RWPE1 (cell line): ENCODE measurements around the gene F3.
A peak's percentile ranks its signal among the peaks of the same experiment; 100 is the strongest.

Experiments used
- CTCF ChIA-PET: fragments of 350-600 bp; sonication (Branson Sonifier 250); formaldehyde crosslinking; extraction: SDS; loops from one replicate; lab custom pipeline; 2021; lab: Yijun Ruan, JAX
- POLR2A ChIA-PET: fragments of 400-600 bp; formaldehyde crosslinking; extraction: SDS; loops from one replicate; lab custom pipeline; 2020; ENCODE audit warnings: antibody characterized with exemption; ENCODE audit not compliant: low non-redundant PET; lab: Yijun Ruan, JAX
- DNase-seq: peaks from one replicate; pipeline ENCODE4 v3.0.0; 2012; ENCODE audit warnings: low spot score
- H3K27ac ChIP-seq: fragments of 450-650 bp; 2 replicates; pipeline ENCODE4 v1.5.1; 2017
- TF ChIP-seq, protein P1 (sequence below): fragments of 450-650 bp; conservative IDR thresholded peaks from 2 replicates; pipeline ENCODE4 v1.5.1; 2017; ENCODE audit warnings: low read depth, mild to moderate bottlenecking

The F3 gene

DNA sequence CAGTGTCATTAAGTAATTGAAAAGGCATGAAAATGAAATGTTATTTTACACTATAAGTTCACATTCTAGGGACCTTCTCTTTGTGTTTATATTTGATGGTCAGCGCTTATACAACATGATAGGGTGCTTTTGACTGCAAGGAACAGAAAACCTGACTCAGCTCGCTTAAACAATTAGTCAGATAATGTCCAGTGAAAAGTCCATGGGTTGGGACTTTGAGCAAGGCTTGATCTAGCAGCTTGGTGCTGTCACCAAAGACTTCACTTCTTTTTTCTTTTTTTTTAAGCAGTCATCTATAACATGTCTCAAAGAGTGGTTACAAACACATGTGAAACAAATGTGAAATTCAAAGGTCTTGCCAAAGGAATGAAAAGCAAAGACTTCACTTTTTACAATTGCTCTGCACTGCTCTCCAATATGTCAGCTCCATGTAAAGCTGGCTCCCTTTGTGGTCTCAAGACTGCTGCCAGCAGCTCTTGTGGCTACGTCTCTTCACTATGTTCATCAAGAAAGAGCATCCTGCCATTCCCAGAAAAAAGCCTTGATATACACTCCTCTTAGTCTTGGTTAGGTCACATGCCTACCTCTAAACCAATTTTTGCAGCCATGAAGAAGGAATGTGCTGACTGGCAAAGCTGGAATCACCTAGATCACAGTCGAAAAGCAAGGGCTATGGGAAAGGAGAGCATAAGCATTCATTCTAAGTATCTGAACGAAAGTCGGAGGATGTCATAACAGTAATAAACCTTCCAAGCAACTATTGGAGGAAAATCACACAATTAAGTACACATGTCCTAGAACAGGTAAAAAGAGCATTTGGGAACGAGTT is 15.2 kb downstream of the F3 start:
- TF ChIP-seq, protein P1, sequence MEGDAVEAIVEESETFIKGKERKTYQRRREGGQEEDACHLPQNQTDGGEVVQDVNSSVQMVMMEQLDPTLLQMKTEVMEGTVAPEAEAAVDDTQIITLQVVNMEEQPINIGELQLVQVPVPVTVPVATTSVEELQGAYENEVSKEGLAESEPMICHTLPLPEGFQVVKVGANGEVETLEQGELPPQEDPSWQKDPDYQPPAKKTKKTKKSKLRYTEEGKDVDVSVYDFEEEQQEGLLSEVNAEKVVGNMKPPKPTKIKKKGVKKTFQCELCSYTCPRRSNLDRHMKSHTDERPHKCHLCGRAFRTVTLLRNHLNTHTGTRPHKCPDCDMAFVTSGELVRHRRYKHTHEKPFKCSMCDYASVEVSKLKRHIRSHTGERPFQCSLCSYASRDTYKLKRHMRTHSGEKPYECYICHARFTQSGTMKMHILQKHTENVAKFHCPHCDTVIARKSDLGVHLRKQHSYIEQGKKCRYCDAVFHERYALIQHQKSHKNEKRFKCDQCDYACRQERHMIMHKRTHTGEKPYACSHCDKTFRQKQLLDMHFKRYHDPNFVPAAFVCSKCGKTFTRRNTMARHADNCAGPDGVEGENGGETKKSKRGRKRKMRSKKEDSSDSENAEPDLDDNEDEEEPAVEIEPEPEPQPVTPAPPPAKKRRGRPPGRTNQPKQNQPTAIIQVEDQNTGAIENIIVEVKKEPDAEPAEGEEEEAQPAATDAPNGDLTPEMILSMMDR, result no peak
- ChIA-PET POLR2A (interaction anchor here (0.5 kb wide), 1 partner anchor 1761 kb away, joined by 14 read pairs; no protein-coding TSS in a partner anchor), CTCF (interaction anchor here (0.6 to 1.4 kb wide), 4 partner anchors 9 to 1907 kb away, joined by 3 to 4 read pairs (median 3); no protein-coding TSS in a partner anchor)
- H3K27ac ChIP-seq, result no peak overlapping the region
- no peak for DNase-seq

DNA sequence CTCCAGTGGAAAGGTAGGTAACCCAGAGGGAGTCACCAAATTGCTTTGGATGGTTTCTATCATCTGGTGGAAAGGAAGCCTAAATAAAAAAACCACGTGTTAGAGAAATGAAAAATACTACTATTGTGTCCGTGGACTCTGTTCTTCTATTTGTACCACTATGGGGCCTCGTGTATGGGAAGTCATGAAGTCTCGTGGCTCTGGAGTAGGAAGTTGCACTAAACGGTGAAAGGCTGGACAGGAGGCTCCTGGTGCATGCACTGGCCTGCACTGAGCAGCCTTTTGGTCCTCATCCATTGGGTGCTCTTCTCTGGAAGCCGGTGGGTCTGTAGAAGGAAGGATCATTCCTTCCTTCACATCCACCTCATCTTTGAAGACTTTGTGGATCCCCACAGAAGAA is 17.0 kb downstream of the F3 start:
- H3K27ac ChIP-seq, result no peak overlapping the region
- TF ChIP-seq, protein P1, result no peak
- no peak for DNase-seq
- POLR2A ChIA-PET, result no interaction called here
- CTCF ChIA-PET, result interaction anchor here (0.6 to 0.7 kb wide), 2 partner anchors 70 to 283 kb away, joined by 3 to 4 read pairs; no protein-coding TSS in a partner anchor

DNA sequence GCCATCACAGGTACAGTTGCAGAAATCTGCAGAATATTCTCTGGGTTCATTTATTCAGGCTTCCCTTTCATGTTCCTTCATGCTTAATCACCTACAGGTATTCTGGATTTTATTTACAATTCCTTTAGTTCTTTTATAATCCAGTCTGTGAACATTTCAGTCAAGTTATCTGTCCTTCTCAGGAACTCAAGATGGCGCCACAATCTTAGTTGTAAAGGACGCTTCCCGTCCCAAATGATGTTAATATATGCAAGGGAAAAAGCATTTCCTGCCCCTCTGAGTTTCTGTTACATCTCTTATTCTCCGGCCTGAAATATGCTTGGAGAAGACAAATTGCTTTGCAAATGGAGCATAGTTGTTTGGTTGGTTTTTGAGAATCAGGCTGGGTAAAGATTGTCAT is 19.3 kb downstream of the F3 start:
- no peak overlapping the region for H3K27ac ChIP-seq
- TF ChIP-seq, protein P1, result peak; percentile 55
- CTCF ChIA-PET, result interaction anchor here (0.7 to 2.1 kb wide), 4 partner anchors 18 to 294 kb away, joined by 3 to 13 read pairs (median 4); no protein-coding TSS in a partner anchor
- POLR2A ChIA-PET, result no interaction called here
- DNase-seq, result no peak

DNA sequence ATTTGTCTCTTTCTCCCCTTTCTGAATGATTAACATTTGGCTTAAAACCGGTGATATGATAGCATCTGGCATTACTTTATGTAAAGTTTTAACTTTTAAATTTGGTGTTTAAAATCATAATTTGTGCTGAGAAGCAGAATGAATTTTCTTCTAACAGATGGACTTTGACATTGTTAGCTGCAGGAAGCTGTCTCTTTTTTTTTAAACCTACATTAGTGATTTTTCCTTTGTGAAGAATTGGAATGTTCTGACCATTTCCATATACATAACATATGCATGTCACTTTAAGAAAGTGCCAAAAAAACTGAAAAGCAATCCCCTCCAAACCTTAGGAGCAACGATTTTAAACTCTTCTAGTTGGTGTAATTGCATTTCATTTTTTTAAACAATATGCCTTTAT is 22.2 kb downstream of the F3 start:
- TF ChIP-seq, protein P1, result no peak
- ChIA-PET POLR2A (no interaction called here), CTCF (no interaction called here)
- H3K27ac ChIP-seq, result no peak overlapping the region
- DNase-seq, result no peak

DNA sequence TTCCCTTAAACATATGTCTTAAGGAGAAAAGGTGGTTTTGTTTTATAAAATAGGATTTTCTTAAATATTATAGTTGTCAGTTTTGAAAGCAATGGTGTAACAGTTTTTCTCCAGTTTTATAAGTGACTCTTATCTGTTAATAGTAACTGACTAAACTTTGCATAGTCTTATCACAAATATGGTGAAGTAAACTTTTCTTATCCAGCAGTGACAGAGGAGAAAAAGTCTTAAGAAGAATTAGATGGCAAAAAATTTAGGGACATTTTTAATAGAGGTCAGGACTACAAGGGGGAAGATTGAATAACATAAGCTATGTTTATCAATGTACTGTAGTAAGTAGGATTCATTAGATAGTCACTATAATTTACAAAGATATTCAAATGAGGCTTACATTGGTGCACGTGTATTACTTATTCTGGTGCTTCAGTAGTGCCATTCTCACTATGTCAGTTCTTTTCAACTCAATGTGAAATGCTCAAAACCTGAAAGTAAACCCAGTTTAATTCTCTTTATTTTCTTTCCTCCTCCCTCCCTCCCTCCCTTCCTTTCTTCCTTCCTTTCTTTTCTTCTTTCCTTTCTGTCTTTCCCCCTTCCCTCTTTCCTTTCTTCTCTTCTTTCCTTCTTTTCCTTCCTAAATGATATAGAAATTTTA is 26.1 kb downstream of the F3 start:
- CTCF ChIA-PET, result interaction anchor here (0.6 to 1.9 kb wide), 2 partner anchors 42 to 291 kb away, joined by 3 to 7 read pairs; no protein-coding TSS in a partner anchor
- POLR2A ChIA-PET, result no interaction called here
- TF ChIP-seq, protein P1, result no peak
- no peak for DNase-seq
- no peak overlapping the region for H3K27ac ChIP-seq

DNA sequence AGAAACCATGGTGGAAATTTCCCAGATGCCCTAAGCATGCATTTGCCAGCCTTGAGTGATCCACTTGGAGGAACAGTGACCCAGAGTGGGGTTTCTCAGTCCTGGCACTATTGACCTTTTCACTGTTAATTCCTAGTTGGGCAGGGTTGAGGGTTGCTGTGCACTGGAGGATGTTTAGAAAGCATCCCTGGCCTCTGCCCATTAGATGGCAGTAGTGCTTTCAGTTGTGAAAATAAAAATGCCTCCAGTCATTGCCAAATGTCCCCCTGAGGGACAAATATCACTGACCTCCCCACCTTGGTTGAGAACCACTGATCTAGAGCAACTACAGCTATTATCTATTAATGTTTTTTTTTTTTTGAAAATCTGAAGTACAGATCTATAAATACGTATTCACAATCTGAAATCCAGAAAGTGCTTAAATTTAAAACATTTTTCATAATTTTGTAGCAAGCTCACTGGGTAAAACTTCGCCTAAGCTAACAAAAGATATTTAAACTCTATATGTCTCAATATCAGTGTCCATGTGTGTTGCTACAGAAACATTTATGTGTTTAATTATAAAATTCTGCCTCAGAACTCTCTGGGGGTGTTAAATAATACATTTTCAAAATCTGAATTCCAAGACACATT is 27.3 kb downstream of the F3 start:
- ChIA-PET POLR2A (no interaction called here), CTCF (interaction anchor here (0.6 to 0.8 kb wide), 2 partner anchors 199 to 291 kb away, joined by 3 read pairs; no protein-coding TSS in a partner anchor)
- DNase-seq, result no peak

More for the DNA sequence above, 27.3 kb downstream of the F3 start:
- TF ChIP-seq, protein P1, result peak; percentile 70
- no peak overlapping the region for H3K27ac ChIP-seq
